Vagina (tissue), 2 donors: ENCODE results near the gene ZNF384.

Experiments
- CTCF ChIP-seq, 3 experiments: fragments of 450-650 bp in 2 of 3; fragments of 200-600 bp in 1 of 3; sonication (generic) in 1 of 3; IDR thresholded peaks; one replicate each; pipeline ENCODE4 v1.5.1; 2017 to 2019; ENCODE audit warnings: antibody characterized with exemption in 3 of 3, mild to moderate bottlenecking in 2 of 3, moderate library complexity in 2 of 3
- POLR2A ChIP-seq, 2 donors: fragments of 450-650 bp; IDR thresholded peaks; one replicate each; pipeline ENCODE4 v1.6.1; 2017; ENCODE audit warnings: antibody characterized with exemption in 2 of 2, mild to moderate bottlenecking in 2 of 2, moderate library complexity in 2 of 2

GRCh38 chr12:6691473-6691872, 2.3 kb upstream of the ZNF384 start:
- TF ChIP-seq POLR2A (IDR thresholded peaks at IDR 0.05) (no peak), CTCF (IDR thresholded peaks at IDR 0.05) (no peak)
